ENCODE data around the gene CGB3.
"Not testable (repeated sequence)": the region's sequence is repeated elsewhere in the genome, so short reads cannot be mapped to it uniquely, and the experiment has no call there.

The CGB3 gene

DNA sequence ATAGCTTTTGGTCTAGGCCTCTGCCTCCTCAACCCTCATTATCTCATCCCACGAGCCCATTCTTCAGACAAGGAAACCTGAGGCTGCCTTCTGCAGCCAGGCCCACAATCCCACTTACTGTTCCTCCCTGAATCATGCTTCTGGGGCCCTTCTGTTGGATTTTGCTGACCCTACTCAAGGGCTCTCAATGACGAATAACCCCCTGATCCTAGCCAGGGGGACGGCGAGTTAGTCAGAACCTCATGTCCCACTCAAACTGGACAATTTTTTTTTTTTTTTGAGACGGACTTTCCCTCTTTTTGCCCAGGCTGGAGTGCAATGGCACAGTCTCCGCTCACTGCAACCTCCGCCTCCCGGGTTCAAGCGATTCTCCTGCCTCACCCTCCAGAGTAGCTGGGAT is 2.0 kb downstream of the CGB3 start:
- H3K9me3 ChIP-seq (ENCODE audit: control insufficient read depth, insufficient read depth, low read length): no peaks in the 10 kb centered on the region
- H3K27ac ChIP-seq (ENCODE audit: low read length): no peak overlapping the region
- H3K4me3 ChIP-seq (ENCODE audit: low read length): no peak overlapping the region
- H3K36me3 ChIP-seq (ENCODE audit: control insufficient read depth, insufficient read depth, low read length): no peaks in the 10 kb centered on the region
- WGBS (ENCODE audit: insufficient coverage, insufficient read length): no CpG with 5 or more reads among the region's 9 CpGs
- no peaks in the 10 kb centered on the region; the same call in 1 of the 2 replicates for H3K27me3 ChIP-seq (ENCODE audit: control insufficient read depth, insufficient read depth, low read length)
- DNase-seq (ENCODE audit: low read depth, low spot score): no peak
- H3K4me1 ChIP-seq (ENCODE audit: control insufficient read depth, insufficient read depth, low read length): peaks cover 8% of the 10 kb centered on the region

DNA sequence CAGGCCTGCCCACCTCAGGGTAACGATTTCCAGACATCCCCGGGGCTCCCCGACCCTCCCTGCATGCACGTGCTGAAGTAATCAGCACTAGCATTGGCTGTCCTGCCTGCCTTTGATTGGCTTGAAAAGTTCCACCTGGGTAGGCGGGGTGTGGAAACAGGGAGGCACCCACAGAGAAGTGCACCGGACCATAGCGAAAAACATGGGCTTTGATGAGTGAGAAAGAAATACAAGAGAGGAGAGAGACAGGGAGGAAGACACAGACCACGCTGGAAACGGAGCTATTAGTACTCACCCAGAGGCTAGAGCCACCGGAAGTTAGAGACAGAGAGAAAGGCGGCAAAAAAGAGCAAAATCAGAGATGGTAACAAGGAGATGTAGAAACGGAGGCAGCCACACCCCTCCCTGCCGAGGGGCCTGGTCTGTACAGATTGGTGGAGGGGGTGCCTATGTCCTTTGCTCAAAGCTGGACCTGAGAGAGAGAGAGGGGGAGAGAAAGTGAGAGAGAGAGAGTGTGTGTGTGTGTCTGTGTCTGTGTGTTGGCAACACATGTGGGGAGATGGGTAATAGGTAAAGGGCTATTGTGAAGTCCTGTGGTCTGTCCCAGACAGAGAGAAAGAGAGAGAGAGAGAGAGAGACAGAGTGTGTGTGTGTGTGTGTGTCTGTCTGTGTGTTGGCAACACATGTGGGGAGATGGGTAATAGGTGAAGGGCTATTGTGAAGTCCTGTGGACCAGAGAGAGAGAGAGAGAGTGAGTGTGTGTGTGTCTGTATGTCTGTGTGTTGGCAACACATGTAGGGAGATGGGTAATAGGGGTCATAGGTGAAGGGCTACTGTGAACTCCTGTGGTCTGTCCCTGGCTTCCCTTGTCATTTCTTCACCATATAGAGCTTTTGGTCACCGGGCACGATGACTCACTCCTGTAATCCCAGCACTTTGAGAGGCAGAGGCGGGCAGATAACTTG is 2.9 kb downstream of the CGB3 start:
- Histone ChIP-seq H3K4me3 (ENCODE audit: low read length) (no peak overlapping the region), H3K27ac (ENCODE audit: low read length) (no peak overlapping the region), H3K4me1 (ENCODE audit: control insufficient read depth, insufficient read depth, low read length) (peaks cover 8% of the 10 kb centered on the region), H3K9me3 (ENCODE audit: control insufficient read depth, insufficient read depth, low read length) (no peaks in the 10 kb centered on the region), H3K27me3 (ENCODE audit: control insufficient read depth, insufficient read depth, low read length) (no peaks in the 10 kb centered on the region; the same call in 1 of the 2 replicates), H3K36me3 (ENCODE audit: control insufficient read depth, insufficient read depth, low read length) (peaks cover under 1% of the 10 kb centered on the region; the same call in 1 of the 2 replicates)
- WGBS (ENCODE audit: insufficient coverage, insufficient read length): no CpG with 5 or more reads among the region's 16 CpGs
- DNase-seq (ENCODE audit: low read depth, low spot score): no peak

DNA sequence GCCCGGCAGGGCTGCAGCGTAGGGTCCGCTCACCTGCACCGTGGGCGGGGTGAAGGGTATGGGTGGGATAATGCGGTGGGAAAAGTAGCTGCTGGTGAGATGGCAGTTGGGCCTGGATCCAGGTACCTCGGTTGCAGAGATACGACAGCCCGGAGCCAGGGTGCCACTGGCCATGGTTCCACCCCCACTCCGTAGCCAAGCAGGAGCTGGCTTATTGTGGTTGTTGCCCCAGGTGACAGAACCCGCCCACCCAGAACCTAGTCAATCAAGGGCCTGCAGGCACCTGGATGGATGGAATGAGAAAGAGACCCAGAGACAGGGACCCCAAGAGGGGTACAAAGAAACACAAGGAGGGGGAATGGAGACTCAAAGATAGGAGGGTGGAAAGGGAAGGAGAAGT is 3.8 kb downstream of the CGB3 start:
- no peak for DNase-seq (ENCODE audit: low read depth, low spot score)
- WGBS (ENCODE audit: insufficient coverage, insufficient read length): no CpG with 5 or more reads among the region's 11 CpGs
- no peaks in the 10 kb centered on the region; the same call in 1 of the 2 replicates for H3K27me3 ChIP-seq (ENCODE audit: control insufficient read depth, insufficient read depth, low read length)
- peaks cover 8% of the 10 kb centered on the region for H3K4me1 ChIP-seq (ENCODE audit: control insufficient read depth, insufficient read depth, low read length)
- no peak overlapping the region for H3K4me3 ChIP-seq (ENCODE audit: low read length)
- H3K36me3 ChIP-seq (ENCODE audit: control insufficient read depth, insufficient read depth, low read length): peaks cover 6% of the 10 kb centered on the region
- H3K9me3 ChIP-seq (ENCODE audit: control insufficient read depth, insufficient read depth, low read length): no peaks in the 10 kb centered on the region
- no peak overlapping the region for H3K27ac ChIP-seq (ENCODE audit: low read length)

DNA sequence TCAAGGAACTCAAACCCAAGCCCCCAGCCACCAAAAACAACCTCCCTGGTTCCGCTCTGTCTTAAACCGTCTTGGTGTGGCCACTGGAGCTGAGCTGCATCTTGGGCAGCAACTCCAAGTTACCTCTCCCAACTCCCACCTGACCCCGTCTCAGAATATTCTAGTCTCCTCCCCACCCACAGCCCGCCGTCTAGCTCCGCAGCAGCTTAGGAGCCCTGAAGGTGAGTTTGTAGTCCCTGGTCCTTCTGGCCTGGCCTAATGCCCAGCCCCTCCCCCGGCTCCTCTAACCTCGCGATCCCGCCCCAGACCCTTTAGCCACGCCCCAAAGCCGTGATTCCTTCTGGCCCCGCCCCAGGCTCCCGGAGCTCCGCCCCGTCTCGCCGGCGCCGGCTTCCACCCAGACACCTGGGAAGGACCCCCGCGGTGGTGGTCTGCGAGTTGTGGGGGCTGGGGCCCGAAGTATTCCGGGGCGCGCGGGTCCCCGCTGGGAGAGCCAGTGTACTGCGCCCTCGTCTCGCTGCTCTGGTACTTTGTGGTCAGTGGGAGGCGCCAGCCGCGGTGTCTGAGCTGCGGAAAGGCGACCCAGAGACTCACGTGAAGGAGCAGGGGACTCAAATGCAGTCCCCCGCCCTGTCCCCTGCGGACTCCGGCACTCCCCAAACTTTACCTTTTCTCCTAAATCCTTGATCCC is 4.7 kb downstream of the CGB3 start:
- WGBS (ENCODE audit: insufficient coverage, insufficient read length): no CpG with 5 or more reads among the region's 41 CpGs
- Histone ChIP-seq H3K27ac (ENCODE audit: low read length) (no peak overlapping the region), H3K4me1 (ENCODE audit: control insufficient read depth, insufficient read depth, low read length) (peaks cover 8% of the 10 kb centered on the region), H3K9me3 (ENCODE audit: control insufficient read depth, insufficient read depth, low read length) (no peaks in the 10 kb centered on the region), H3K27me3 (ENCODE audit: control insufficient read depth, insufficient read depth, low read length) (no peaks in the 10 kb centered on the region; the same call in 1 of the 2 replicates), H3K4me3 (ENCODE audit: low read length) (peak overlapping the region; percentile 7; the same call in 1 of the 2 replicates), H3K36me3 (ENCODE audit: control insufficient read depth, insufficient read depth, low read length) (peaks cover 15% of the 10 kb centered on the region)
- DNase-seq (ENCODE audit: low read depth, low spot score): no peak

DNA sequence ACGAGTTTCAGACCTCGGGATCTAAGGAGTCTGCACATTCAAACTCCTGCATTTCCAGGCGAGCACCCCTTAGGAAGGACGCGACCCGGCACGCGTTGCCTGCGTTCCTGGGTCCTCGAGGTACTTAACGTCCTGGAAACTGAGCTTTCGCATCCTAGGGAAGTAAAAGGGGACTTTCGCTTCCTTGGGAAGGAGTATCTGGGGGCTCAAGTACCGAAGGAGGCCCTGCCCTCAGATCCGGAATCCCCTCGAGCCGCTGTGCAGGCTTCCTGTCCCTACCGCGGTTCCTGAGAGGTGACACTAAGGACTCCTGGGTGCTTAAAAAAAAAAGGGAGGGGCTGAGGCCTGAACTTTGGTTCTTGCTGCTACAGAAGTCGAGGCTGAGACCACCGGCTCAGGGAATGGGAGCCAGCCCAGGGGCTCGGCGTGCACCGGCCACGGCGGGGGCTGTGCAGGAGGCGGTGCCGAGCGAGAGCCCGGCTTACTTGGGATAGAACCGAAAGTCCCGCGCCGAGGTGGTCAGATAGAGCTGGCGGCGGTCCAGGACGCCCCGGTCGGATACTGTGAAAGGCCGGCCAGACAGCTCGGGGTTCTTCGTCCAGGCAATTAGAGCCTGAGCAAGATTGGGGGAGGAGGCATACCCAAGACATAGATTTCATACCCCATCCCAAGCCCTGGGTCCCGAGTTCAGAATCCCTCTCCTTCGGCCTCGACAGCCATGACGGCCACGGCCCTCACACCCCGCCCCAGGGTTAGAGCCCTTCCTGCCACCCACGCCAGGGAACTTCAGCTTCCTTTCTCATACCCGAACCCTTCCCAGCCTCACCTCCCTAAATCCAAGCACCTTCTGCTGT is 5.5 kb downstream of the CGB3 start:
- not testable (repeated sequence) for H3K27me3 ChIP-seq (ENCODE audit: control insufficient read depth, insufficient read depth, low read length); H3K9me3 ChIP-seq (ENCODE audit: control insufficient read depth, insufficient read depth, low read length); H3K4me1 ChIP-seq (ENCODE audit: control insufficient read depth, insufficient read depth, low read length); DNase-seq (ENCODE audit: low read depth, low spot score); H3K4me3 ChIP-seq (ENCODE audit: low read length); H3K27ac ChIP-seq (ENCODE audit: low read length)
- no CpG with 5 or more reads among the region's 50 CpGs for WGBS (ENCODE audit: insufficient coverage, insufficient read length)
- peaks cover 21% of the 10 kb centered on the region for H3K36me3 ChIP-seq (ENCODE audit: control insufficient read depth, insufficient read depth, low read length)

DNA sequence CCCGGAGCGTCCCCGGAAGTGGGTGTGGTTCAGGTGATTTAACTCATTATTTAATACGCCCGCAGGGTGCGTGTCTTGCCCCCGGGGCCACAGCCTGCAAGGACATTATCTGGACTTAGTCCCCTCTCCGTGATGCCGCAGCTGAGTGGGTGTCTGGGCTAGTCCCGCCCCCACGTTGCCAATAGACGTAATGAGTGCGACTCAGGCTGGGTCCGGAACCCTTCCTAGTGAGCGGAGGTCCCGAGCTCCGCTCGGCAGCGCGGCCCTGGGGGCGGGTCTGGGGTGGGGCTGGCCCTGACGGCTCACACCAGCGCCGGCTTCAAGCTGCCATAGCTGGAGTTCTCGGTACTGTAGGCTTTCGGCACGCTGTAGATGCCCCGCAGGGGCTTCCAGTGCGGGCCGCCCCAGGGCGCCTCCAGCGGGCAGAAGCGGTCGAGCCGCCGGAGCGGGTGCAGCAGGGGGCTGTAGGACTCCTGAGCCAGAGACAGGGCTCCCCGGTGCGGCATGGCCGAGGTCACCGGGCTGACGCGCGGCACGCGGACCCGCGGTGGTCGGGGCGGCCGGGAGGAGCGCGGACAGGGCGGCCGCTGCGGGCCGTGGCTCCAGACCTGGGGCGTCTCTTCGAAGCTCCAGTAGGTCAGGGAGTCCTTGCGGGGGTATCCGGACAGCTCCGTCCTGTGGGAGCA is 6.3 kb downstream of the CGB3 start:
- no peak for DNase-seq (ENCODE audit: low read depth, low spot score)

DNA sequence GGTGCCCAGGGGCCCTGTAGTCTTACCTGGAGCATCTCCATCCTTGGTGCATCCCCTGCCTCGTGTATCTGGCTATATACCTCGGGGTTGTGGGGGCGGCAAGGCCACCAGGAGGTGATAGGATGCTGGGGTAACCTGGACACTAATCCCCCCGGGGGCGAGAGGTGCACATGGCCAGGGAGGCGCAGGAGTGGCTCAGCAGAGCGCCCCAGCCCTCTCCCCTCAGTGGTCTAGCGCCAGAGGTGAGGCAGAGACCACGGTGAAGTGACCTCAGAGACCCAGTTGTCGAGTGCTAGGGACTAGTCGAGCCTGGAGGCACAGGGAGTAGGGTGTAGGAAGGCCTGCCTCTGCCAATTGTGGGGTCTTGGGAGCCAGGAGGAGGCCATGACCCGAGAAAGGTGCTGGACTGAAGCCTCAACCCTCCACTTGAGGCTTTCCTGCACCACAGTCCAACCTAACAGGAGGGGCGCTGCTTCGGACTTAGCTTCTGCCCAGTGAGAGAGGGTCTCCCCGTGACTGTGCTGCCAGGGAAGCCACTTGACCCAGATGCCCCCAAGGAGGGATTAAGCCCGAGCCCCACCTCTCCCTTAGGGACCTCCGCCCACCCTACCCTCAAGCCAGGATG is 7.0 kb downstream of the CGB3 start, which contains the start of gene LHB:
LHB (minus strand) TSS at position 51 of the 625 bp plus-strand sequence; CDS start at position 41, 10 bp downstream.
- H3K27me3 ChIP-seq (ENCODE audit: control insufficient read depth, insufficient read depth, low read length): no peaks in the 10 kb centered on the region; the same call in 1 of the 2 replicates
- no peaks in the 10 kb centered on the region for H3K9me3 ChIP-seq (ENCODE audit: control insufficient read depth, insufficient read depth, low read length)
- peak within 1 kb of the TSS; percentile 35; the same call in 1 of the 2 replicates for H3K4me3 ChIP-seq (ENCODE audit: low read length)
- DNase-seq (ENCODE audit: low read depth, low spot score): no peak
- H3K27ac ChIP-seq (ENCODE audit: low read length): no peak within 1 kb of the TSS
- H3K36me3 ChIP-seq (ENCODE audit: control insufficient read depth, insufficient read depth, low read length): peaks cover 22% of the 10 kb centered on the region
- WGBS (ENCODE audit: insufficient coverage, insufficient read length): no CpG with 5 or more reads among the region's 17 CpGs
- peaks cover 8% of the 10 kb centered on the region for H3K4me1 ChIP-seq (ENCODE audit: control insufficient read depth, insufficient read depth, low read length)

More for the DNA sequence above, 6.3 kb downstream of the CGB3 start:
- WGBS (ENCODE audit: insufficient coverage, insufficient read length): no CpG with 5 or more reads among the region's 62 CpGs
- Histone ChIP-seq H3K27ac (ENCODE audit: low read length) (no peak overlapping the region), H3K4me3 (ENCODE audit: low read length) (peak overlapping the region; percentile 35; the same call in 1 of the 2 replicates), H3K36me3 (ENCODE audit: control insufficient read depth, insufficient read depth, low read length) (peaks cover 21% of the 10 kb centered on the region), H3K4me1 (ENCODE audit: control insufficient read depth, insufficient read depth, low read length) (peaks cover 8% of the 10 kb centered on the region), H3K9me3 (ENCODE audit: control insufficient read depth, insufficient read depth, low read length) (no peaks in the 10 kb centered on the region), H3K27me3 (ENCODE audit: control insufficient read depth, insufficient read depth, low read length) (no peaks in the 10 kb centered on the region; the same call in 1 of the 2 replicates)

DNA sequence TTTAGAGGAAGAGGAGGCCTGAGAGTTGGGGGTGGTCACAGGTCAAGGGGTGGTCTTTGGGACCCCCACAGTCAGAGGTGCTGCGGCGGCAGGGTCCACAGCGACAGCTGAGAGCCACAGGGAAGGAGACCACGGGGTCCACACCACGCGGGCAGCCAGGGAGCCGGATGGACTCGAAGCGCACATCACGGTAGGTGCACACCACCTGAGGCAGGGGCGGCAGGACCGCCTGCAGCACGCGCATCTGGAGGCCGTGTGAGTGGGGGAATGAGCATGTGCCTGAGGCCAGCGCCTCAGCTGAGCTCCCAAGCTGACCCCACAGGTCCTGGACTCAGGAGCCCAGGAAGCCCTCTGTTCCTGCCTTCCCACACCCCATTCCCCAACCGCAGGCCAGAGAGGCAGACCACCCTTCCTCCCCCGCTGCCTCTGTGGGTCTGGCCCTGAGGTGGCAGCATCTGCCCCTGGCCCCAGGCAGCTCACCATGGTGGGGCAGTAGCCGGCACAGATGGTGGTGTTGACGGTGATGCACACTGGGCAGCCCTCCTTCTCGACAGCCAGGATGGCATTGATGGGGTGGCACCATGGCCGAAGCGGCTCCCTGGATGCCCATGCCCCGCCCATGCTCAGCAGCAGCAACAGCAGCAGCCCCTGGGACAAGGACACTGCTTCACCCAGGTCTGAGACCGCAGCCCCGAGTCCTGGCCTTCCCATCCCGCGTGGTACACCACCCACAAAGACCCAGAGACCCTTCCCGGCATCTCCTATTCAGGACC is 7.9 kb downstream of the CGB3 start:
- no peaks in the 10 kb centered on the region for H3K9me3 ChIP-seq (ENCODE audit: control insufficient read depth, insufficient read depth, low read length)
- DNase-seq (ENCODE audit: low read depth, low spot score): no peak
- no peak overlapping the region for H3K27ac ChIP-seq (ENCODE audit: low read length)
- no peak overlapping the region for H3K4me3 ChIP-seq (ENCODE audit: low read length)
- H3K4me1 ChIP-seq (ENCODE audit: control insufficient read depth, insufficient read depth, low read length): peaks cover 8% of the 10 kb centered on the region
- no CpG with 5 or more reads among the region's 29 CpGs for WGBS (ENCODE audit: insufficient coverage, insufficient read length)
- no peaks in the 10 kb centered on the region; the same call in 1 of the 2 replicates for H3K27me3 ChIP-seq (ENCODE audit: control insufficient read depth, insufficient read depth, low read length)
- H3K36me3 ChIP-seq (ENCODE audit: control insufficient read depth, insufficient read depth, low read length): peaks cover 27% of the 10 kb centered on the region

DNA sequence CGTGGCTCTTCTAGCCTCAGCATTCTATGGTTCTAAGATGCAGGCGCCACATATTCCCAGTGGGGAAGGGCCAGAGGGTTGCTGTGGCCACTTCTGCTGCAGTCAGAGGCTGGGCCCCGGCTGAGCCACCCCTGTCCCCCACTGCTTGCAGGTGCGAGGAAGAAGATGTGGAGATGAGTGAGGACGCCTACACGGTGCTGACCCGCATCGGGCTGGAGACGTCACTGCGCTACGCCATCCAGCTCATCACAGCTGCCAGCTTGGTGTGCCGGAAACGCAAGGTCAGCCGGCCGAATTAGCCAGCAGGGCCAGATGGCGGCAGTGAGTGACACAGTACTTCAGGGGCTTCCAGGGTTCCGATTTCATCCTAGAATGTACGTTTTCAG is 9.3 kb downstream of the CGB3 start:
- H3K4me3 ChIP-seq (ENCODE audit: low read length): no peak overlapping the region
- peaks cover 33% of the 10 kb centered on the region for H3K36me3 ChIP-seq (ENCODE audit: control insufficient read depth, insufficient read depth, low read length)
- H3K4me1 ChIP-seq (ENCODE audit: control insufficient read depth, insufficient read depth, low read length): peaks cover 5% of the 10 kb centered on the region
- H3K9me3 ChIP-seq (ENCODE audit: control insufficient read depth, insufficient read depth, low read length): no peaks in the 10 kb centered on the region
- no peak overlapping the region for H3K27ac ChIP-seq (ENCODE audit: low read length)
- WGBS (ENCODE audit: insufficient coverage, insufficient read length): no CpG with 5 or more reads among the region's 18 CpGs
- H3K27me3 ChIP-seq (ENCODE audit: control insufficient read depth, insufficient read depth, low read length): no peaks in the 10 kb centered on the region; the same call in 1 of the 2 replicates
- no peak for DNase-seq (ENCODE audit: low read depth, low spot score)

Data from iPS DF 6.9 (cell line).